Mesendoderm (in vitro differentiated cells): ENCODE results near the gene KPTN.

Experiments used
- DNase-seq: peaks from one replicate; pipeline ENCODE4 v3.0.0; 2013
- H2AK5ac ChIP-seq: 2 replicates; pipeline ENCODE4 v1.6.1; 2013; ENCODE audit warnings: low read length, inconsistent platforms
- H2BK120ac ChIP-seq: 2 replicates; pipeline ENCODE4 v1.6.1; 2013; ENCODE audit warnings: low read depth, mild to moderate bottlenecking, low read length, moderate library complexity, mixed read lengths
- H2BK15ac ChIP-seq: replicated peaks from 2 replicates; pipeline ENCODE4 v1.6.1; 2013; ENCODE audit warnings: low read depth, mild to moderate bottlenecking, moderate library complexity
- H2BK5ac ChIP-seq: 2 replicates; pipeline ENCODE4 v1.6.1; 2013; ENCODE audit warnings: low read length, inconsistent platforms
- H3K18ac ChIP-seq: 2 replicates; pipeline ENCODE4 v1.6.1; 2013; ENCODE audit warnings: mild to moderate bottlenecking, low read length, mixed read lengths
- H3K23ac ChIP-seq: one replicate; pipeline ENCODE4 v1.6.1; 2013; ENCODE audit warnings: low read length
- H3K27ac ChIP-seq: 2 replicates; pipeline ENCODE4 v1.5.1; 2013; ENCODE audit warnings: low read depth, mild to moderate bottlenecking, inconsistent platforms, low read length, moderate library complexity
- H3K27me3 ChIP-seq: 2 replicates; pipeline ENCODE4 v1.6.1; 2013; ENCODE audit warnings: low read length, control low read depth, mild to moderate bottlenecking, inconsistent platforms; ENCODE audit not compliant: insufficient read depth, poor library complexity
- H3K36me3 ChIP-seq: 2 replicates; pipeline ENCODE4 v1.6.1; 2013; ENCODE audit warnings: low read length, inconsistent platforms; ENCODE audit not compliant: control insufficient read depth, insufficient read depth
- H3K4ac ChIP-seq: one replicate; pipeline ENCODE4 v1.6.1; 2013; ENCODE audit warnings: low read depth, mild to moderate bottlenecking, low read length, moderate library complexity
- H3K4me1 ChIP-seq: 2 replicates; pipeline ENCODE4 v1.6.1; 2013; ENCODE audit warnings: low read depth, low read length, inconsistent platforms; ENCODE audit not compliant: control insufficient read depth
- H3K4me2 ChIP-seq: 2 replicates; pipeline ENCODE4 v1.6.1; 2013; ENCODE audit warnings: low read length
- H3K4me3 ChIP-seq: 2 replicates; pipeline ENCODE4 v1.5.1; 2013; ENCODE audit warnings: mild to moderate bottlenecking, low read length
- H3K56ac ChIP-seq: one replicate; pipeline ENCODE4 v1.6.1; 2013; ENCODE audit warnings: low read length
- H3K79me1 ChIP-seq: 2 replicates; pipeline ENCODE4 v1.6.1; 2013; ENCODE audit warnings: low read length, inconsistent platforms
- H3K79me2 ChIP-seq: 2 replicates; pipeline ENCODE4 v1.6.1; 2013; ENCODE audit warnings: mild to moderate bottlenecking, low read length; ENCODE audit not compliant: control insufficient read depth, insufficient read depth
- H3K9ac ChIP-seq: 2 replicates; pipeline ENCODE4 v1.6.1; 2013; ENCODE audit warnings: low read length, inconsistent platforms
- H4K5ac ChIP-seq: one replicate; pipeline ENCODE4 v1.6.1; 2013; ENCODE audit warnings: low read length
- H4K8ac ChIP-seq: one replicate; pipeline ENCODE4 v1.6.1; 2013; ENCODE audit warnings: low read depth, mild to moderate bottlenecking, control low read depth, low read length, moderate library complexity
- WGBS: extraction: QIAGEN DNeasy Blood & Tissue Kit; methylation state at CpG from one replicate; pipeline ENCODE4 v1.1.7; 2013; ENCODE audit warnings: low lambda C conversion rate, missing lambda C conversion rate; ENCODE audit not compliant: insufficient coverage; ENCODE audit errors: extremely low coverage; 5-methylcytosine and 5-hydroxymethylcytosine counted together

KPTN gene

DNA sequence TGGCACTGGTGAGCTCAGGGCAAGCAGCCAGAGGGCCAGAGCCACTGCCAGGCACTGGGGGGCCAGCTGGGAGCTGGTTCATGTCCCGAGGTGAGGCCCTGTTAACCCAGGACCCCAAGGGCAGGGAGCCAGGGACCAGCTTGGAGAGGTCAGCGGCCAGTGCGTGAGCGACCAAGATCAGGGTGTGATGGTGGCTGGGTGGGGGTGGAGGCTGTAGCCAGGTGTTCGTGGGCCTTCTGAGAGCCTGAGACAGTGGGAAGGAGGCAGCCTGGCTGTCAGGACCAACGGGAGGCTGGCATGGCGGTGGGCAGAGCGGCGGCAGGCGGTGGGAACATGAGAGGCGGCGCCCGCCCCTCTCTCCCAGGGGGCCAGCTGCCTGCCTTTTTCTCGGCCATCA, 8.1 kb upstream of the KPTN start:
- no peak overlapping the region for H4K8ac ChIP-seq
- no peak overlapping the region for H3K18ac ChIP-seq
- H3K27ac ChIP-seq = no peak overlapping the region
- H3K4me1 ChIP-seq = no peaks in the 10 kb centered on the region
- H2AK5ac ChIP-seq = no peak overlapping the region
- H2BK120ac ChIP-seq = no peak overlapping the region
- no peak overlapping the region for H3K4ac ChIP-seq
- no peak overlapping the region for H3K4me3 ChIP-seq
- H3K79me2 ChIP-seq = no peaks in the 10 kb centered on the region
- H2BK15ac ChIP-seq = no peak overlapping the region
- H3K9ac ChIP-seq = no peak overlapping the region
- H3K56ac ChIP-seq = no peak overlapping the region
- no peak overlapping the region for H3K4me2 ChIP-seq
- H4K5ac ChIP-seq = no peak overlapping the region
- no CpG with 5 or more reads among the region's 14 CpGs for WGBS
- peaks cover 3% of the 10 kb centered on the region for H3K36me3 ChIP-seq
- no peak overlapping the region for H2BK5ac ChIP-seq
- DNase-seq = no peak
- no peaks in the 10 kb centered on the region for H3K79me1 ChIP-seq
- H3K27me3 ChIP-seq = no peaks in the 10 kb centered on the region
- no peak overlapping the region for H3K23ac ChIP-seq

DNA sequence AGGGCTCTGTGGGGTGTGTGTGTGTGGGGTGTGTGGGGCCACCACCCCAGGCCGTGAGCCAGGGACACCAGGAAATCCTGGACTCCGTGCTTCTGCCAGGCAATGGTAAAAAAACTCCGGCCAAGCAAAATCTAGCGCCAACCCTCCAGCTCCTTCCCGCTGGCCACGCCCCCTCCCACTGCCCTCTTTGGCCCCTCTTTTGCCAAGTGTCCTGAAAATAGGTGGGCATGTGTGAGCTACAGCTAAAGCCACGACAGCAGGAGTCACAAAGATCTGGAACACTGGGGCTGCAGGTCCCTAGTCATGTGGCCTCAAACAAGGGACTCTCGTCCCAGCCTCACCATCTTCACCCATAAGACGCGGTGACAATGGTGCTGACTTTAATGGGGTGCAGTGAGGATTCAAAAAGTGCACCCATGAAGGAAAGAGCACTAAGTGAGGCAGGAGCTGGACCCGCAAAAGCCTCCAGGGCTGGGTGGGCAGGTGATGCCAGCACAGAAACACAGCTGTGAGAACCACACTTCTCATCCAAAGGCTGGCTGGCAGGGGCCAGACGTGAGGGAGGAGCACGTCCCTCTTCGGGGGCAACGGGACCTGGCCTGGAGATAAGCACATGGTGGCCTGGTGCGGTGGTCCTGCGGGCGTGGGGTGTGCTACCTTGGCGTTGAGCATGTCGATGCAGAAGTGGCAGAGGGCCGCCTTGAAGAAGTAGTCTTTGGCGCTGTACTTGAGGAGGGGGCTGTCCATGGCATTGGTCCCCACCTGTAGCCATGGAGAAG, 7.5 kb upstream of the KPTN start:
- no peak overlapping the region for H3K9ac ChIP-seq
- H3K27ac ChIP-seq = no peak overlapping the region
- no peaks in the 10 kb centered on the region for H3K27me3 ChIP-seq
- no peak overlapping the region for H3K56ac ChIP-seq
- H2BK120ac ChIP-seq = no peak overlapping the region
- DNase-seq = no peak
- no peaks in the 10 kb centered on the region for H3K79me1 ChIP-seq
- no peak overlapping the region for H3K4me3 ChIP-seq
- H4K5ac ChIP-seq = no peak overlapping the region
- H3K36me3 ChIP-seq = peaks cover 3% of the 10 kb centered on the region
- no peak overlapping the region for H2AK5ac ChIP-seq
- H3K4me1 ChIP-seq = no peaks in the 10 kb centered on the region
- no peak overlapping the region for H2BK5ac ChIP-seq
- WGBS = no CpG with 5 or more reads among the region's 22 CpGs
- no peaks in the 10 kb centered on the region for H3K79me2 ChIP-seq
- H3K23ac ChIP-seq = no peak overlapping the region
- no peak overlapping the region for H4K8ac ChIP-seq
- no peak overlapping the region for H3K18ac ChIP-seq
- H3K4me2 ChIP-seq = no peak overlapping the region
- no peak overlapping the region for H2BK15ac ChIP-seq
- H3K4ac ChIP-seq = no peak overlapping the region

DNA sequence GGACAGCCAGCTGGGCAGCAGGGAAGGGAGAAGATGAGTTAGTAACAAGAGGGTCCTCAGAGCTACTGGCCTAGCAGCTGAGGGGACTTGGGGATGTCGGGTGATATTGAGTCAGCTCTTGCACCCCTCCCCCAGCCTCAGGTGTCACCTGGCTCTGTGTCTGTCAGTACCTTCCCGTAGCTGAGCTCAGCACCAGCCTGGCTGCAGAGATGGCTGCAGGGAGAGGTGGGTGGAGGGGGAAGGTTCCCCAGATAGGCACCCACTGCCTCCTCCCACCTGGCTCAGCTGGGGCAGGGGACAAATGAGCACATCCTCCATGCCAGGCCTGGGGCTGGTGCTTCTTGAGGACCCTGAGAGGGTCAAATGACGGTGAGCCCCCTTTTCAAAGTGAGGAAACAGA, 6.8 kb upstream of the KPTN start:
- Histone ChIP-seq H3K4ac (no peak overlapping the region), H4K8ac (no peak overlapping the region), H3K27me3 (no peaks in the 10 kb centered on the region), H3K79me1 (no peaks in the 10 kb centered on the region), H3K4me2 (no peak overlapping the region), H2BK15ac (no peak overlapping the region), H3K36me3 (peaks cover 3% of the 10 kb centered on the region), H3K23ac (no peak overlapping the region), H4K5ac (no peak overlapping the region), H2BK5ac (no peak overlapping the region), H3K4me3 (no peak overlapping the region), H3K4me1 (no peaks in the 10 kb centered on the region), H3K9ac (no peak overlapping the region), H3K79me2 (no peaks in the 10 kb centered on the region), H2BK120ac (no peak overlapping the region), H3K56ac (no peak overlapping the region), H3K27ac (no peak overlapping the region), H2AK5ac (no peak overlapping the region), H3K18ac (no peak overlapping the region)
- no peak for DNase-seq
- WGBS = no CpG with 5 or more reads among the region's 3 CpGs

DNA sequence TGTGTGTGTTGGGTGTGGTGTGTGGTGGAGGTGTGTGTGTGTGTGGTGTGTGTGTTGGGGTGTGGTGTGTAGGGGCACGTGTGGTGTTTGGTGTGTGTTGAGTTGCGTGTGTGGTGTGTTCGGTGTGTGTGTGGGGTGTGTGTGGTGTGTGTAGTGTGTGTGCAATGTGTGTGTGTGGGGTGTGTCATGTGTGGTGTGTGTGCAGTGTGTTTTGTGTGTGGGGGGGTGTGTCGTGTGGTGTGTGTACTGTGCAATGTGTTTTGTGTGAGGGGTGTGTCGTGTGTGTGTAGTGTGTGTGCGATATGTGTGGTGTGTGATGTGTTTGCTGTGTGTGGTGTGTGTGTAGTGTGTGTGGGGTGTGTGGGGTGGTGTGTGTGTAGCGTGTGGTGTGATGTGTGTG, 6.0 kb upstream of the KPTN start:
- no peak overlapping the region for H3K27ac ChIP-seq
- no peak overlapping the region for H3K56ac ChIP-seq
- H3K4me2 ChIP-seq = no peak overlapping the region
- H3K4me1 ChIP-seq = no peaks in the 10 kb centered on the region
- no peak for DNase-seq
- H3K79me1 ChIP-seq = no peaks in the 10 kb centered on the region
- no peaks in the 10 kb centered on the region for H3K79me2 ChIP-seq
- H3K4ac ChIP-seq = no peak overlapping the region
- no peak overlapping the region for H4K8ac ChIP-seq
- H3K36me3 ChIP-seq = peaks cover 3% of the 10 kb centered on the region
- H4K5ac ChIP-seq = no peak overlapping the region
- no peak overlapping the region for H3K23ac ChIP-seq
- no peak overlapping the region for H2BK5ac ChIP-seq
- 100% methylated on average over 6 of the region's 7 CpGs for WGBS
- H2AK5ac ChIP-seq = no peak overlapping the region
- no peak overlapping the region for H3K4me3 ChIP-seq
- no peak overlapping the region for H3K9ac ChIP-seq
- H2BK120ac ChIP-seq = no peak overlapping the region
- no peak overlapping the region for H3K18ac ChIP-seq
- no peaks in the 10 kb centered on the region for H3K27me3 ChIP-seq
- no peak overlapping the region for H2BK15ac ChIP-seq

DNA sequence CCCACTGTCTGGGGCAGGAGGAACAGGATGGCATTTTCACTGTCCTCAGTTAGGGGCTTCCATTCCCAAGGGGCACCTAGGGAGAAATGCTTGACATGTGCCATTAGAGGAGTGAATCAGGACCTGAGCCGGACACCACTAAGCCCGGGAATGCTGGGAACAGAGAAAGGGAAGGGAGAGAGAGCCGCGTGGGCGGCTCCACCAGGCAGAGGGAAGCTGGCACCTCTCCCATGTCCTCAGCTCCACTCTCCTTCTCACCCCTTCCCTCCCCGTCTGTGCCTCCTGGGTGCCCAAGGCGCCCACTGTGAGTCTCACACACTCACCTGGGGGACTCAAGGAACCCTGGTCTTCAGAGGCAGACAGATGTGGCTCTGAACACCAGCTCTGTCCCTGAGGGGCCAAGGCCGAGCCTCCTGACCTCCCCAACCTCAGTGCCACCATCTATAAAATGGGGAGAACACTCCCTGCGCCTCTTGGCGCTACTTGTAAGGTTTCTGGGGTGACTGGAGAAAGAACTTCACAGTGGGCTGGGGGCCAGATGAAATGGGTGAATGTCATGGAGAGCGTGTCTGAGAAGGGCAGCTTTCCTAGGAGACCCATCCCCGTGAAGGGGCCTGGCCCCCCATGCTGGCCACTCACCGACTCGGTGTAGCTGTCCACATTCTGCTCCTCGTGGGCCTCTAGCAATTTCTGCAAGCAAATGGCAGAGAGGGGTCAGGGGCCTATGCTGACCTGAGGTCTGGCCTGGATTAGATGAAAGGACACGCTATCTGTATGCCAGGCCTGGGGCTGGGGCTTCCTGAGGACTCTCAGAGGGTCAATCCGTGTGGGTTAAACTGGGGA, 5.3 kb upstream of the KPTN start:
- Histone ChIP-seq H3K4me1 (no peaks in the 10 kb centered on the region), H4K8ac (no peak overlapping the region), H3K56ac (no peak overlapping the region), H2BK15ac (no peak overlapping the region), H2BK5ac (no peak overlapping the region), H3K18ac (no peak overlapping the region), H3K23ac (no peak overlapping the region), H3K79me2 (no peaks in the 10 kb centered on the region), H3K4me2 (no peak overlapping the region), H3K27me3 (no peaks in the 10 kb centered on the region), H2BK120ac (no peak overlapping the region), H3K27ac (no peak overlapping the region), H2AK5ac (no peak overlapping the region), H3K9ac (no peak overlapping the region), H3K4me3 (no peak overlapping the region), H4K5ac (no peak overlapping the region), H3K36me3 (peaks cover 3% of the 10 kb centered on the region), H3K4ac (no peak overlapping the region), H3K79me1 (no peaks in the 10 kb centered on the region)
- WGBS = no CpG with 5 or more reads among the region's 17 CpGs
- no peak for DNase-seq
